ENCODE results near the gene ELFN2.

ELFN2 gene

DNA sequence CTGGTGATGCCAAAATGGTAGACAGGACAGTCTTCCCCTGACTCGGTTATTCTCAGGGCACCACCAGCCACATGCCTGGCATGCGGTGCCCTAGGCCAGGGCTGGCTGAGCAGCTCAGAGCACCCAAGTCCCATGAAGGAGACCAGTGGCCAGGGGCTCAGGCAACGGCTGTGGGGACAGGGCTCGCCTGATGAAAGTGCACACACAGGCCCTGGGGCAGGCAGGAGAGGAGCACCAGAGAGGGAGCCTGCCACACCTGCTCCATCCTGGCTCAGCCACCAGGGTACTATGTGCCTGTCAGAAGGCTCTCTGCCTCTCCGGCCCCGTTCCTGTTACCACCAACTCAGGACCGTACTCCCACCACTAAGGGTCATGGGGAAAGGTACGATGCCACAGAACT lies 12.1 kb downstream of the ELFN2 start:
- TF ChIP-seq POLR2AphosphoS5 (IDR thresholded peaks at IDR 0.05; ENCODE audit: low read depth, low read length) (no peak), FOXP2 (optimal IDR thresholded peaks at IDR 0.05; ENCODE audit: borderline replicate concordance, extremely low read depth, extremely low read length, insufficient read depth) (no peak), TAF1 (IDR thresholded peaks at IDR 0.05; ENCODE audit: borderline replicate concordance, insufficient read depth, low read length) (no peak), SIN3A (IDR thresholded peaks at IDR 0.05; ENCODE audit: borderline replicate concordance, insufficient read depth, low read length) (no peak)
- TF ChIP-seq, protein P1, sequence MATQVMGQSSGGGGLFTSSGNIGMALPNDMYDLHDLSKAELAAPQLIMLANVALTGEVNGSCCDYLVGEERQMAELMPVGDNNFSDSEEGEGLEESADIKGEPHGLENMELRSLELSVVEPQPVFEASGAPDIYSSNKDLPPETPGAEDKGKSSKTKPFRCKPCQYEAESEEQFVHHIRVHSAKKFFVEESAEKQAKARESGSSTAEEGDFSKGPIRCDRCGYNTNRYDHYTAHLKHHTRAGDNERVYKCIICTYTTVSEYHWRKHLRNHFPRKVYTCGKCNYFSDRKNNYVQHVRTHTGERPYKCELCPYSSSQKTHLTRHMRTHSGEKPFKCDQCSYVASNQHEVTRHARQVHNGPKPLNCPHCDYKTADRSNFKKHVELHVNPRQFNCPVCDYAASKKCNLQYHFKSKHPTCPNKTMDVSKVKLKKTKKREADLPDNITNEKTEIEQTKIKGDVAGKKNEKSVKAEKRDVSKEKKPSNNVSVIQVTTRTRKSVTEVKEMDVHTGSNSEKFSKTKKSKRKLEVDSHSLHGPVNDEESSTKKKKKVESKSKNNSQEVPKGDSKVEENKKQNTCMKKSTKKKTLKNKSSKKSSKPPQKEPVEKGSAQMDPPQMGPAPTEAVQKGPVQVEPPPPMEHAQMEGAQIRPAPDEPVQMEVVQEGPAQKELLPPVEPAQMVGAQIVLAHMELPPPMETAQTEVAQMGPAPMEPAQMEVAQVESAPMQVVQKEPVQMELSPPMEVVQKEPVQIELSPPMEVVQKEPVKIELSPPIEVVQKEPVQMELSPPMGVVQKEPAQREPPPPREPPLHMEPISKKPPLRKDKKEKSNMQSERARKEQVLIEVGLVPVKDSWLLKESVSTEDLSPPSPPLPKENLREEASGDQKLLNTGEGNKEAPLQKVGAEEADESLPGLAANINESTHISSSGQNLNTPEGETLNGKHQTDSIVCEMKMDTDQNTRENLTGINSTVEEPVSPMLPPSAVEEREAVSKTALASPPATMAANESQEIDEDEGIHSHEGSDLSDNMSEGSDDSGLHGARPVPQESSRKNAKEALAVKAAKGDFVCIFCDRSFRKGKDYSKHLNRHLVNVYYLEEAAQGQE (IDR thresholded peaks at IDR 0.05; ENCODE audit: insufficient read depth in 1 of 2, low read depth in 2 of 2, low read length in 2 of 2) = no peak

DNA sequence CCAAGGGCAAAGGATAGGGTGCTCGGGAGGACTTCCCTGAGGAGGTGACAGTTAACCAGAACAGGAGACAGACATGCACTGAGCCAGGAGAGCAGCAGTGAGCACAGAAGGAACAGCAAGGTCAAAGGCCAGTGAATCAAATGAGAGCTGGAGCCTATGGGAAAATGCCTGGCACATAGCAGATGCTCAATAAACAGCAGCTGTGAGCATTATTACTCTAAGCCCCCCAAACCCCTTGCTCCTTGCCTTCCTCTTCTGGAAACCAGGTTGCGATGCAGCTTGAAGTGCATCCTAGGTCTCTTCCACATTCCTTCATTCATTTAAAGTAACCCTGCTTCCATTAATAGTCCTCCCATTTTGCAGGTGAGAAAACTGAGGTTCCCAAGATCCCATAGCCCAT lies 13.0 kb downstream of the ELFN2 start:
- TF ChIP-seq SIN3A (IDR thresholded peaks at IDR 0.05; ENCODE audit: borderline replicate concordance, insufficient read depth, low read length) = no peak

DNA sequence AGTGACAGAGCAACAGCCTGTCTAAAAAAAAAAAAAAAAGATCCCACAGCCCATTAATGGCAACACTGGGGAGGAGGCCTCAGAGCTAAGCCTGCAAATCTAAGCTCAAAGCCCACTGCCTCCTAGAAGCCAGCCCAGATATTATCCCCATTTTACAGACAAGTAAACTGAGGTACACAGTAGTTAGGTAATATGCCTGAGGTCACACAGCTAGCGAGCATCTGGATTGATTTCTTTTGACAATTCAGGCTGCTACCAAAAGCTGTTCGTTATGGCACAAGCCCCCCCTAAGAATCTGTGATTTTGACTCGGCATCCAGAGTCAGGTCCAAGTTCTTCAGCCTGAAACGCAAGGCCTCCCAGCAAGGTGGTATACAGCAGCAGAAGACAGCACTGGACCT lies 13.7 kb downstream of the ELFN2 start:
- no peak for TF ChIP-seq FOXP2 (optimal IDR thresholded peaks at IDR 0.05; ENCODE audit: borderline replicate concordance, extremely low read depth, extremely low read length, insufficient read depth)
- TF ChIP-seq, protein P1 (IDR thresholded peaks at IDR 0.05; ENCODE audit: insufficient read depth in 1 of 2, low read depth in 2 of 2, low read length in 2 of 2) = no peak
- no peak for TF ChIP-seq TAF1 (IDR thresholded peaks at IDR 0.05; ENCODE audit: borderline replicate concordance, insufficient read depth, low read length)
- TF ChIP-seq SIN3A (IDR thresholded peaks at IDR 0.05; ENCODE audit: borderline replicate concordance, insufficient read depth, low read length) = no peak
- no peak for TF ChIP-seq POLR2AphosphoS5 (IDR thresholded peaks at IDR 0.05; ENCODE audit: low read depth, low read length)

DNA sequence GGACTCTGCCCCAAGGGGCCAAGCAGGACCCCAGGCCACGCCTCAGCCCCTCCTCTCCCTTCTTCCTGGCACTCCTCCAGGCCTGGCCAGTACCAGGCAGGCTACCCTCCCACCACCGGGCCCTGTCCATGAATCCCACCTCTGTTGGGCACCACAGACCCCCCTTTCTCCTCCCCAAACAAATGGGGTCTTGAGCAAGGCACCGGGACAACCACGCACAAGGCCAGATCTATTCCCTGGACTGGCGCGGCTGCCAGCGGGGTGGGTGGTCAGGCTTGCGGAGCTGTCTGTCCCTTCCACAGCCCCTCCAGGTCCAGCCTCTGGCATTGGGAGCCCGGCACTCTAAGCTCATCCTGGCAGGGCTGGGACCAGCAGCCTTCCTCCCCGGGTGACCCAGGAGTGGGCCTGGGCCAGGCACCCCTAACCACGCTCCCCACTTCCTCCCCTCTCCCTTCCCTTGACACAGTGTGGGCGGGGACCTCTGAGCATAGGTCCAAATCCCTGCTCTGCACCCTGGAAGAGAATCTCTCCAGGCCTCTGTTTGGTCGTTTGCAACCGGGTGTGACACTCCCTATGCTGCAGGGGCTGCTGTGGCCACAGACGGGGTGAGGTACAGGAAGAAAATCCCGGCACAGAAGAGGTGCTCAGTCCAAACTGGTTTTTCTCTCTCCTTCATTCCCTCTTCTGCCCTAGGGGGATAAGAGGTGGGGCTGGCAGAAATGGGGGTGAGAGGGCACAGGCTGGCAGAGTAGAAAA lies 14.6 kb downstream of the ELFN2 start:
- TF ChIP-seq FOXP2 (optimal IDR thresholded peaks at IDR 0.05; ENCODE audit: borderline replicate concordance, extremely low read depth, extremely low read length, insufficient read depth) (no peak), TAF1 (IDR thresholded peaks at IDR 0.05; ENCODE audit: borderline replicate concordance, insufficient read depth, low read length) (no peak), SIN3A (IDR thresholded peaks at IDR 0.05; ENCODE audit: borderline replicate concordance, insufficient read depth, low read length) (no peak), POLR2AphosphoS5 (IDR thresholded peaks at IDR 0.05; ENCODE audit: low read depth, low read length) (no peak)
- TF ChIP-seq, protein P1 (IDR thresholded peaks at IDR 0.05; ENCODE audit: insufficient read depth in 1 of 2, low read depth in 2 of 2, low read length in 2 of 2) = no peak

DNA sequence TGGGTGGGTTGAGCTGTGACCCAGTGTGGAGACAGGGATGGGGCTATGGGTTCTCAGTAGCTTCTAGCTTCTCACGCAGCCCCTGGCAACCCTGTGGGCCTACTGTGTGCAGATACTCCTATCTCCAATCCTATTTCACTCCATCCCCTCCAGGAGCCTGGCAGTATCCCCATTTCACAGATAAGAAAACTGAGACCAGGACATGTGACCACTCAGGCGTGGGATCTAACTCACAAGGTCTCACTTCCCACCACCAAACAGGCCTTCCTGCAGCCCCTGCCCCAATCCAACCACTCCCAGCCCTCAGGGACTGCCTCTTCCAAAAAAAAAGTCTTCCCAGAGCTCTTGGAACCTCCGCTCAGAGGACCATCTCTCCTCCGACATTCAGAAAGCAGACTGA lies 15.6 kb downstream of the ELFN2 start:
- TF ChIP-seq, protein P1 (IDR thresholded peaks at IDR 0.05; ENCODE audit: insufficient read depth in 1 of 2, low read depth in 2 of 2, low read length in 2 of 2) = no peak
- TF ChIP-seq SIN3A (IDR thresholded peaks at IDR 0.05; ENCODE audit: borderline replicate concordance, insufficient read depth, low read length) (no peak), FOXP2 (optimal IDR thresholded peaks at IDR 0.05; ENCODE audit: borderline replicate concordance, extremely low read depth, extremely low read length, insufficient read depth) (no peak), TAF1 (IDR thresholded peaks at IDR 0.05; ENCODE audit: borderline replicate concordance, insufficient read depth, low read length) (no peak), POLR2AphosphoS5 (IDR thresholded peaks at IDR 0.05; ENCODE audit: low read depth, low read length) (no peak)

Measured in PFSK-1 (cell line).